AG04449 (cell line): ENCODE data around the gene TGFBR3.

ENCODE experiments used
- CTCF ChIA-PET: fragments of 350-600 bp; formaldehyde crosslinking; extraction: SDS; loops from one replicate; lab custom pipeline; 2021; ENCODE audit warnings: antibody characterized with exemption; lab: Yijun Ruan, JAX
- POLR2A ChIA-PET: fragments of 400-600, 350-600 bp; formaldehyde crosslinking; extraction: SDS; loops from one replicate; lab custom pipeline; 2020; ENCODE audit warnings: antibody characterized with exemption, inconsistent platforms; lab: Yijun Ruan, JAX
- DNase-seq: peaks from one replicate; pipeline ENCODE4 v3.0.0-alpha.2; 2010; ENCODE audit warnings: low read depth, low spot score
- H3K4me3 ChIP-seq: 2 replicates; pipeline ENCODE4 v1.5.1; 2011; ENCODE audit warnings: low read depth, mild to moderate bottlenecking, control low read depth, low read length
- CTCF ChIP-seq: IDR thresholded peaks from one replicate; pipeline ENCODE4 v1.5.1; 2011; ENCODE audit warnings: mild to moderate bottlenecking, moderate library complexity, low read length, control low read depth, inconsistent platforms; ENCODE audit not compliant: insufficient read depth; ENCODE audit errors: missing control alignments

TGFBR3 gene

GRCh38 chr1:91645031-91645430 lies 240.9 kb downstream of the TGFBR3 start:
- no peak for DNase-seq
- no peak overlapping the region for H3K4me3 ChIP-seq
- ChIA-PET CTCF (interaction anchor here (1.3 kb wide), 1 partner anchor 12 kb away, joined by 4 read pairs; no protein-coding TSS in a partner anchor), POLR2A (no interaction called here)
- no peak for TF ChIP-seq CTCF

- no peak for TF ChIP-seq CTCF
- ChIA-PET CTCF (no interaction called here), POLR2A (no interaction called here)
- H3K4me3 ChIP-seq = no peak overlapping the region
- DNase-seq = no peak
These were observed 242.5 kb downstream of the TGFBR3 start for GRCh38 chr1:91643431-91643830.

- H3K4me3 ChIP-seq = no peak overlapping the region
- no peak for DNase-seq
- POLR2A ChIA-PET = no interaction called here
- TF ChIP-seq CTCF = no peak
- CTCF ChIA-PET = no interaction called here
These were observed 244.9 kb downstream of the TGFBR3 start for GRCh38 chr1:91640877-91641526.

- no peak for TF ChIP-seq CTCF
- H3K4me3 ChIP-seq = no peak overlapping the region
- DNase-seq = no peak
- POLR2A ChIA-PET = no interaction called here
- CTCF ChIA-PET = no interaction called here
These were observed 248.4 kb downstream of the TGFBR3 start for GRCh38 chr1:91637539-91637994.

- POLR2A ChIA-PET = no interaction called here
- TF ChIP-seq CTCF = no peak
- CTCF ChIA-PET = interaction anchor here (1.4 kb wide), 1 partner anchor 12 kb away, joined by 5 read pairs; no protein-coding TSS in a partner anchor
- DNase-seq = no peak
- no peak overlapping the region for H3K4me3 ChIP-seq
These were observed 250.2 kb downstream of the TGFBR3 start for GRCh38 chr1:91635763-91636162.

- ChIA-PET POLR2A (no interaction called here), CTCF (interaction anchor here (0.9 kb wide), 1 partner anchor 11 kb away, joined by 4 read pairs; no protein-coding TSS in a partner anchor)
- DNase-seq = no peak
- H3K4me3 ChIP-seq = no peak overlapping the region
- TF ChIP-seq CTCF = no peak
These were observed 252.5 kb downstream of the TGFBR3 start for GRCh38 chr1:91633438-91633837.
